ENCODE data around the gene LIPA. TPM values are rescaled to one million over a fixed set of nuclear protein-coding genes. Genes with fewer than 3 reads are reported as not detected.

LIPA gene
- total RNA-seq, 1 donor from 2014 or later: 43.5 TPM

Other genes starting within 250 kb of the LIPA start
- gene CH25H, start 44.5 kb downstream of the LIPA start, total RNA-seq: 4.1 TPM
- 8.6 TPM for gene IFIT2, start 50.3 kb upstream of the LIPA start, total RNA-seq
- gene IFIT3, start 76.2 kb upstream of the LIPA start, total RNA-seq: 11.2 TPM
- gene IFIT1B, start 126.3 kb upstream of the LIPA start, total RNA-seq: 4.9 TPM
- gene IFIT1, start 140.8 kb upstream of the LIPA start, total RNA-seq: 16.8 TPM
- gene IFIT5, start 162.8 kb upstream of the LIPA start, total RNA-seq: 11.9 TPM